Endothelial cell (in vitro differentiated cells): ENCODE data around the gene CTSC. TPM values are rescaled to one million over a fixed set of nuclear protein-coding genes. Genes with fewer than 3 reads are reported as not detected.

Experiments
- DNase-seq: peaks from one replicate; pipeline ENCODE4 v3.0.0; 2021; ENCODE audit warnings: low spot score
- H3K27ac Mint-ChIP-seq: one replicate; pipeline ENCODE4 v1.8.0; 2021; ENCODE audit warnings: mixed read lengths, inconsistent platforms; ENCODE audit not compliant: unreplicated experiment
- H3K27me3 Mint-ChIP-seq: one replicate; pipeline ENCODE4 v1.8.0; 2021; ENCODE audit warnings: mild to moderate bottlenecking, moderate library complexity, mixed read lengths, inconsistent platforms; ENCODE audit not compliant: unreplicated experiment
- H3K36me3 Mint-ChIP-seq: one replicate; pipeline ENCODE4 v1.8.0; 2021; ENCODE audit warnings: mild to moderate bottlenecking, low read depth, mixed read lengths, inconsistent platforms; ENCODE audit not compliant: unreplicated experiment
- H3K4me1 Mint-ChIP-seq: one replicate; pipeline ENCODE4 v1.8.0; 2021; ENCODE audit warnings: mild to moderate bottlenecking, mixed read lengths, inconsistent platforms; ENCODE audit not compliant: unreplicated experiment
- H3K4me3 Mint-ChIP-seq: one replicate; pipeline ENCODE4 v1.8.0; 2021; ENCODE audit warnings: mild to moderate bottlenecking, mixed read lengths, inconsistent platforms; ENCODE audit not compliant: unreplicated experiment
- H3K9me3 Mint-ChIP-seq: one replicate; pipeline ENCODE4 v1.8.0; 2021; ENCODE audit warnings: mixed read lengths, inconsistent platforms; ENCODE audit not compliant: unreplicated experiment
- total RNA-seq: library from RNA; stranded (reverse); fragmentation: NEBNext Ultra II Directional; extraction: Animal tissue kit (Norgen Biotek cat#: 25700); gene quantifications from one replicate; pipeline ENCODE4 v1.2.1, GENCODE V29; 2021; ENCODE audit not compliant: unreplicated experiment
- TF ChIP-seq, protein P1 (sequence below): fragments of 200-600 bp; sonication (generic); IDR thresholded peaks from one replicate; pipeline ENCODE4 v1.5.0; 2021; ENCODE audit warnings: antibody characterized with exemption; ENCODE audit not compliant: unreplicated experiment

Gene CTSC
- total RNA-seq, 1 donor from 2014 or later: 162 TPM

GRCh38 chr11:88353835-88354496 lies 16.4 kb upstream of the CTSC start:
- no peaks in the 10 kb centered on the region for H3K4me1 Mint-ChIP-seq
- no peaks in the 10 kb centered on the region for H3K36me3 Mint-ChIP-seq
- no peaks in the 10 kb centered on the region for H3K9me3 Mint-ChIP-seq
- TF ChIP-seq, protein P1, sequence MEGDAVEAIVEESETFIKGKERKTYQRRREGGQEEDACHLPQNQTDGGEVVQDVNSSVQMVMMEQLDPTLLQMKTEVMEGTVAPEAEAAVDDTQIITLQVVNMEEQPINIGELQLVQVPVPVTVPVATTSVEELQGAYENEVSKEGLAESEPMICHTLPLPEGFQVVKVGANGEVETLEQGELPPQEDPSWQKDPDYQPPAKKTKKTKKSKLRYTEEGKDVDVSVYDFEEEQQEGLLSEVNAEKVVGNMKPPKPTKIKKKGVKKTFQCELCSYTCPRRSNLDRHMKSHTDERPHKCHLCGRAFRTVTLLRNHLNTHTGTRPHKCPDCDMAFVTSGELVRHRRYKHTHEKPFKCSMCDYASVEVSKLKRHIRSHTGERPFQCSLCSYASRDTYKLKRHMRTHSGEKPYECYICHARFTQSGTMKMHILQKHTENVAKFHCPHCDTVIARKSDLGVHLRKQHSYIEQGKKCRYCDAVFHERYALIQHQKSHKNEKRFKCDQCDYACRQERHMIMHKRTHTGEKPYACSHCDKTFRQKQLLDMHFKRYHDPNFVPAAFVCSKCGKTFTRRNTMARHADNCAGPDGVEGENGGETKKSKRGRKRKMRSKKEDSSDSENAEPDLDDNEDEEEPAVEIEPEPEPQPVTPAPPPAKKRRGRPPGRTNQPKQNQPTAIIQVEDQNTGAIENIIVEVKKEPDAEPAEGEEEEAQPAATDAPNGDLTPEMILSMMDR: no peak
- no peak for DNase-seq
- no peak overlapping the region for H3K4me3 Mint-ChIP-seq
- peaks cover 2% of the 10 kb centered on the region for H3K27me3 Mint-ChIP-seq
- no peak overlapping the region for H3K27ac Mint-ChIP-seq

GRCh38 chr11:88353386-88353785 lies 15.8 kb upstream of the CTSC start:
- peaks cover 2% of the 10 kb centered on the region for H3K27me3 Mint-ChIP-seq
- no peak for DNase-seq
- TF ChIP-seq, protein P1: no peak
- no peak overlapping the region for H3K27ac Mint-ChIP-seq
- no peak overlapping the region for H3K4me3 Mint-ChIP-seq
- H3K9me3 Mint-ChIP-seq: no peaks in the 10 kb centered on the region
- H3K4me1 Mint-ChIP-seq: no peaks in the 10 kb centered on the region
- no peaks in the 10 kb centered on the region for H3K36me3 Mint-ChIP-seq

- no peak overlapping the region for H3K4me3 Mint-ChIP-seq
- no peak for DNase-seq
- H3K4me1 Mint-ChIP-seq: no peaks in the 10 kb centered on the region
- no peaks in the 10 kb centered on the region for H3K9me3 Mint-ChIP-seq
- H3K27me3 Mint-ChIP-seq: peaks cover 2% of the 10 kb centered on the region
- H3K36me3 Mint-ChIP-seq: no peaks in the 10 kb centered on the region
- TF ChIP-seq, protein P1: no peak
- H3K27ac Mint-ChIP-seq: no peak overlapping the region
Observed at GRCh38 chr11:88352139-88352538, 14.6 kb upstream of the CTSC start.

GRCh38 chr11:88348870-88349269 lies 11.3 kb upstream of the CTSC start:
- Mint-ChIP-seq H3K4me3 (no peak overlapping the region), H3K9me3 (no peaks in the 10 kb centered on the region), H3K27me3 (peaks cover 2% of the 10 kb centered on the region), H3K27ac (no peak overlapping the region), H3K4me1 (no peaks in the 10 kb centered on the region), H3K36me3 (no peaks in the 10 kb centered on the region)
- TF ChIP-seq, protein P1: no peak
- no peak for DNase-seq

- H3K27me3 Mint-ChIP-seq: peaks cover 2% of the 10 kb centered on the region
- no peaks in the 10 kb centered on the region for H3K36me3 Mint-ChIP-seq
- no peak for DNase-seq
- TF ChIP-seq, protein P1: no peak
- H3K4me3 Mint-ChIP-seq: no peak overlapping the region
- H3K27ac Mint-ChIP-seq: no peak overlapping the region
- no peaks in the 10 kb centered on the region for H3K4me1 Mint-ChIP-seq
- no peaks in the 10 kb centered on the region for H3K9me3 Mint-ChIP-seq
Observed at GRCh38 chr11:88345949-88346348, 8.4 kb upstream of the CTSC start.
